ENCODE data around the gene TMEM192. TPM values are rescaled to one million over a fixed set of nuclear protein-coding genes. Genes with fewer than 3 reads are reported as not detected.
"Not testable (repeated sequence)": the region's sequence is repeated elsewhere in the genome, so short reads cannot be mapped to it uniquely, and the experiment has no call there.

TMEM192 gene
- total RNA-seq (2014; rRNA removed; shearing (Covaris generic); ENCODE audit: low replicate concordance), result 11.7 and 20.1 TPM in 2 replicates

DNA sequence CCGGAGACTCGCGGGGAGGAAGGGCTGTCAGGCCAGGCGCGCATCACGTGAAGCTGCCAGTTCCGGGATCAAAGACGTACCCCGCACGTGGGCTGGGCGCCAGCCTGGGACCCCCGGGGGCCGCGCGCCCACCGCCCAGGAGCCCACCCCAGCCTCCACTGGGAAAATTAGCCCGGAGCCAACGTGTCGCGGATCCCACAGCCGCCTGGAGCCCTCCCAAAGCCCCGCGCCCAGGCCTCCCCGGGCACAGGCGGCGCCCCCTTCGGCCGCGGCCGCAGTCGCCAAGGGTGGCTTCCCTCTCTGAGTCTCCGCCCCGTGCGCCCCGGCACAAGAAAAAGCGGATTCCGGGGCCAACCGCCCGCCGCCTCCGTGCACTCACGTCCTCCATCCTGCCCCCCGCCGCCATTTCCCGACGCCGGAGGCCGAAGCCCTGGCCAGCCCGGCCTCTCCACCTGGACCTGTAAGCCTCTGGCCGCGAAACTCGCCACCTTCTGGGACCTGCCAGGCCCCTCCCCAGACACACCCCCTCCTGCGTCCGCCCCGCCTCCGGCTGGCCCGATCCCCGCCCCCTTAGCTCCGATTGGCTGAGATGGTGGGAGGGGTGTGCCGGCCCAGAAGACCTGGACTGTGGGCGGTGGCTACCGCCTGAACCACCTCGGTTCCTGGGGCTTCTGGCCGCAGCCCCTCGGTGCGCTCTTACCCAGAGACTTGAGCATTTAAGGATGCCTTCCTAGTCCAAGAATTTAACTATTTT lies at the start of gene TMEM192:
Gene TMEM192, minus strand, starts transcription at position 493 of the 754 bp plus-strand sequence. Its CDS starts 87 bp downstream, at position 406.
- peak; percentile 90 for DNase-seq (ENCODE audit: low read depth)
- in situ Hi-C loops (cut with HindIII; ENCODE audit: low pct_unique_long_range_greater_than_20kb, low sequenced_read_pairs), result no loop called here

DNA sequence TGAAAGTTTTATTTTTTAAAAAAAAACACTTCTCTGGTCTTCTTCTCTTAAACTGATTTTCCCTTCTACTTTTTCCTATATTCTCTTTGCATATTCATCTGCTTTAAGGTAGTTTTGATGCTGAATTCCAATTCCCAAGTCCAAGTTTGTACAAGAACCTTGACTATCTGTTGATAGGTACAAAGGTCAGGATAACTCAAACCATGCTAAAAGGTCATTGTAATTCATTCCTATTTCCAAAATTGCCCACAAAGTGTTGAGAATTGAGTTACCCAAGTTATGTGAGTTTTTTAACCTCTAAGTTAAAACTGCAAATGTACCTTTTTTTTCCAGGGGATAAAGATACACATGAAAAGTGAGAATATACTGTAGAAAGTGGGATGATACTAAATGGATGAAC lies 46.1 kb upstream of the TMEM192 start:
- DNase-seq (ENCODE audit: low read depth), result no peak
- in situ Hi-C loops (cut with HindIII; ENCODE audit: low pct_unique_long_range_greater_than_20kb, low sequenced_read_pairs), result no loop called here

DNA sequence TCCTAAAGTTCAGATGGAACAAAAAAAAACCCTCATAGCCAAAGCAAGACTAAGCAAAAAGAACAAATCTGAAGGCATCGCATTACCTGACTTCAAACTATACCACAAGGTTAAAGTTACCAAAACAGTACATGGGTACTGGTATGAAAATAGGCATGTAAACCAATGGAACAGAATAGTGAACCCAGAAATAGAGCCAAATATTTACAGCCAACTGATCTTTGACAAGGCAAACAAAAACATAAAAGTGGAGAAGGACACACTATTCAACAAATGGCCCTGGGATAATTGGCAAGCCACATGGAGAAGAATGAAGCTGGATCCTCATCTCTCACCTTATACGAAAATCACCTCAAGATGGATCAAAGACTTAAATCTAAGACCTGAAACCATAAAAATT lies 44.2 kb upstream of the TMEM192 start:
- DNase-seq (ENCODE audit: low read depth), result no peak
- in situ Hi-C loops (cut with HindIII; ENCODE audit: low pct_unique_long_range_greater_than_20kb, low sequenced_read_pairs), result no loop called here

DNA sequence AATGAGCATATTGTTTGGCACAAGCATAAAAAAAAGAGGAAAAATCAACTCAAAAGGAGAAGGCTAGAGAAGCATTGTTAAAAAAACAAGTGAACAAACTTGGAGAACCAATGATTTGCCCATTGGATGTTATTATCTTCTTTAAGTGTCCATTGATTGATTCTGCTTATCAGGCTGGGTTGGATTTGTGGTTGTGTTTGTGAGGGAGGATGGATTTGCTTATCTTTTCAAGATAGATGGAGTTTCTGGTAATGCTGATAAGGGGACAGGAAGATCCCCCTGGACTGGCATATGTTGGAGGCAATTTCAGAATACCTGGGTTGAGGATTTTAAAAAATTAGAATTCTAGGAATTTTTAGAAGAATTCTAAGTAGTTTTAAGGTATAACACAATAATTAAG lies 41.8 kb upstream of the TMEM192 start:
- no peak for DNase-seq (ENCODE audit: low read depth)
- in situ Hi-C loops (cut with HindIII; ENCODE audit: low pct_unique_long_range_greater_than_20kb, low sequenced_read_pairs), result no loop called here

DNA sequence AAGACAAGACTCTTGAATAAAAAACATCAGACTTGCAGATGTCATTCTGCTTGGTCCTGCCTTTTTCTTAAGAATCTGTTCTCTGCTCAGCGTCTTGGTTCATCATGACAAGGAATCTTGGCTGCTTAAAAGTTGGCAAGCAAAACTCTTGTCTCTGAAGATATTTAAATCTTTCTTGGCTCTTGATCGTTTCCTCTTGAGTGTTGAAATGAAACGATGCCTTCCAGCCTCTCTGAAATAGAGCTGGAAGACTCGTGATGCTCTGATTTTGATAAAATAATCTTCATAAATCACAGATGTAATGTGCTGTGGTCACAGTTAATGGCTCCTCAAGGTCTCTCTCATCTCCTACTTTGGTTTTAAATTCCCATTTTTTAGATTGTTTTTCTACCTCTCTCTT lies 39.9 kb upstream of the TMEM192 start:
- no peak for DNase-seq (ENCODE audit: low read depth)
- in situ Hi-C loops (cut with HindIII; ENCODE audit: low pct_unique_long_range_greater_than_20kb, low sequenced_read_pairs), result no loop called here

DNA sequence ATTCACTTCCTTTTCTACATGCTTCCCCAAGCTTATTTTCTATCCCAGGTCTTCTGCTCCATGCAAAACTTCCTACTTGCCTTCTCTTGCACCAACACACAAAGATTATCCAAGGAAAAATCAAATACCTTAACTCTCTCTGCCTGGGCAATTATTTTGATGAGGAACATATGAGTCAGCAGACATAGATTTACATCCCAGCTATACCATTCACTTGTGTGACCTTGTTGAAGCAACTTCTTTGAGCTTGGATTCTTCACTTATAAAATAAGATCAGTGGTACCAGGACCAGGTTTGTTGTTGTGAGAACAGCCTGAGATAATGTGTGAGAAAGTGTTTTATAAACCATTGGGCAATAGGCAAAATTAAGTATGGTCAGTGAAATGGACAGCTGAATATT lies 39.1 kb upstream of the TMEM192 start:
- in situ Hi-C loops (cut with HindIII; ENCODE audit: low pct_unique_long_range_greater_than_20kb, low sequenced_read_pairs), result no loop called here
- DNase-seq (ENCODE audit: low read depth), result no peak

DNA sequence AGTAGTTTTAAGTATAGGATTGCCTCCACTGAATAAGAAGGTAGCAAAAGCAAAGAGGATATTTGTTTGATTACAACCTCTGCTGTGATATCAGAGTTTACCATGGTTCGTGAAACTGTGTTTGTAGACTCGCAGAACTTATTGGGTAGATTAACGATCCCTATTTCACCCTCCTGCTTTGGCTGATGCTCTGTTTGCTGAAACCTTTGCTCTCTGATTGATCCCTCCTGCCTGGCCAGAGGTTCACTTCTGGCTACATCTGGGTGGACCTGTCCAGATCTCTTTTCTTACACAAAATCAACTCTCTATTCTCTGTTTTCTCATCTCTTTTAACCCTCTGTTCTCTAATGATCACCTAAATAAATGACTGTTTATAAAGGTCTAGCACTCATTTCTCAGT lies 37.9 kb upstream of the TMEM192 start:
- in situ Hi-C loops (cut with HindIII; ENCODE audit: low pct_unique_long_range_greater_than_20kb, low sequenced_read_pairs), result no loop called here
- DNase-seq (ENCODE audit: low read depth), result no peak

DNA sequence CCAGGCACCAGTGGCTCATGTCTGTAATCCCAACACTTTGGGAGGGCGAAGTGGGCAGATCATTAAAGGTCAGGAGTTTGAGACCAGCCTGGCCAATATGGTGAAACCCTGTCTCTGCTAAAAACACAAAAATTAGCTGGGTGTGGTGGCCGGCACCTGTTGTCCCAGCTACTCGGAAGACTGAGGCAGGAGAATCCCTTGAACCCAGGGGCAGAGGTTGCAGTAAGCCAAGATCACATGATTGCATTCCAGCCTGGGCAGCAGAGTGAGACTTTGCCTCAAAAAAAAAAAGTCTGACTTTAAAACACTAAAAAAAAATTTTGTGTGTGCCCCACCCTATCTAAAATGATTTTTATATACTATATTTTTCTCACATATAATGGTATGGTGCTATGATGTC lies 26.2 kb upstream of the TMEM192 start:
- no peak for DNase-seq (ENCODE audit: low read depth)
- in situ Hi-C loops (cut with HindIII; ENCODE audit: low pct_unique_long_range_greater_than_20kb, low sequenced_read_pairs), result loop anchor here (25.0 kb wide), 1 partner anchor 323 kb away; no protein-coding TSS in a partner anchor

DNA sequence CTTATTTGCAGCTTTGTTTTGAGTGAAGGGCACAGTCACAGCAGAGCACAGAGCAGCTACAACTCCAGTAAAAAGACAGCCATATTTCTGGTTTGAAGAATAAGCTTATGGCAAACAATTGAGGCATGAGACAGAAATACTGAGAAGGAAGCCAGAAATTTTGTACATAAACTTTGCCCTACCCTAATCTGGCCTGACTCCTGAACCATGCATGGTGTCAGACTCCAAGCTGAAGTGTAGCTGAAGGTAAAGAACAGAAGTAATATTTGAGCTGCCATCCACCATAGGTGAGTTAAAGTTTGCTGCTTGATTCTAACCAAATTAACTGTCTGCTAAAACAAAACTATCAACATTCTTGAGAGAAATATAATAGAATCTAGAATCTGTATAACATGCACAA lies 24.5 kb upstream of the TMEM192 start:
- in situ Hi-C loops (cut with HindIII; ENCODE audit: low pct_unique_long_range_greater_than_20kb, low sequenced_read_pairs), result loop anchor here (25.0 kb wide), 1 partner anchor 325 kb away; no protein-coding TSS in a partner anchor
- no peak for DNase-seq (ENCODE audit: low read depth)

DNA sequence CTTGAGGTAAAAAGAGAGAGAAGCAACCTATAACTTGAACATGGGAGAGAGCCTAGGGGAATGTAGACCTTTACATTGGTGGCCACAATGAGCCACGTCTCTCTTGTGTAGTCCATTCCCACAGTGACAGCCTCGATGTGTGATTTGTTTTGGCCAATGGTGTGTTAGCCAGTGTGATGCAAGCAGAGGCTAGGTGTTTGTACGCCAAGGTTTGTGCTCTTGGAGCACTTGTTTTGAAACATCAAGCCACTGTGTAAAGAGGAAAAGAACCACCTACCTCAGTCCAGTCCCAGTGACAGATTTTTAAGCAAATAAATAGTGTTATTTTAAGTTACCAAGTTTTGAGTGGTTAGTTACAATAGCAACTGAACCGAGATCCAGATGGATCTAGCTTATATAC lies 23.9 kb upstream of the TMEM192 start:
- no peak for DNase-seq (ENCODE audit: low read depth)
- in situ Hi-C loops (cut with HindIII; ENCODE audit: low pct_unique_long_range_greater_than_20kb, low sequenced_read_pairs), result loop anchor here (25.0 kb wide), 1 partner anchor 326 kb away; no protein-coding TSS in a partner anchor

DNA sequence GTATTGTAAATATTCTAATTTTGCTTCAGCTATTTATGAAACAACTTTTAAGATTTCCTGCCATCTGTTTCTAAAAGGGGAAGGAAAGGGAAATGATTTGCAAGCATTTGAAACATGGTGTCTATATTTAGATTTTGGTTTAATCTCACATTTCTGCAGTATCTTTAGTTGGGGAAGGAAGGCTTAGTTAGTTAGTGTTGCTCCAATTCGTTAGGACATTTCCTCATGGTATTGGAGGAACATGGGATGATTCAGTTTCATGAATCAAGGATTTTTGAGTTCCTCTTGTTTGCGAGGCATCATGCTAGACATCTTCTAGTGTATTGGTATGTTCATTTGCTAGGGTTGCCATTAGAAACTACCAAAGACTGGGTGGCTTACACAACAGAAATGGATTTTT lies 20.5 kb upstream of the TMEM192 start:
- no peak for DNase-seq (ENCODE audit: low read depth)
- in situ Hi-C loops (cut with HindIII; ENCODE audit: low pct_unique_long_range_greater_than_20kb, low sequenced_read_pairs), result loop anchor here (25.0 kb wide), 1 partner anchor 329 kb away; no protein-coding TSS in a partner anchor

DNA sequence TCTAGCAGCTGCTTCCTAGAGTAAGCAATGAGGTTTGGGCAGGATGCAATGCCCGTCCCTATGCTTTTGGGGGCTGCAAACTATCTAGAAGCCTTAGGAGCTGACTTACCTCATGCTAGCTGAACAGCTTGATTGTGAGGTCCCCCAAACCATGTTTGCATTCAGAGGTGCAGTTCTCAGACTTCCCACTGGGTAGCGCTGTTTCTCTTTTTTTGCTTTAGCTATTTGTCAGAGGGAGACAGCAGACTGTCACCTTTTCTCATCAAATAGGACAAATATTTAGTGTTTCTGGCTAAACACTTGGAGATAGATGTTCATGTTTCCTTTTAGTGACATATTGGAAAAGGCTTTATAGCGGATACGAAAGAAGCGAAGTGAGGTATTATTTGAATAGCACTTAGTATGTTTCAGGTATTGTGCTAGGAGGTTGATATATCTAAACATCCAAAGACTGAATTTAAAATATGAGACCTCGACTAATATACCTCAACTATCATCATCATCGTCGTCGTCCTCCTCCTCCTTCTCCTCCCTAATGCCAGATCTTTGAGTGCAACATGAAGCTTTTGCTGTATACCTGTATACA lies 18.7 kb upstream of the TMEM192 start:
- DNase-seq (ENCODE audit: low read depth), result peak; percentile 65
- in situ Hi-C loops (cut with HindIII; ENCODE audit: low pct_unique_long_range_greater_than_20kb, low sequenced_read_pairs), result loop anchor here (25.0 kb wide), 1 partner anchor 331 kb away; no protein-coding TSS in a partner anchor

DNA sequence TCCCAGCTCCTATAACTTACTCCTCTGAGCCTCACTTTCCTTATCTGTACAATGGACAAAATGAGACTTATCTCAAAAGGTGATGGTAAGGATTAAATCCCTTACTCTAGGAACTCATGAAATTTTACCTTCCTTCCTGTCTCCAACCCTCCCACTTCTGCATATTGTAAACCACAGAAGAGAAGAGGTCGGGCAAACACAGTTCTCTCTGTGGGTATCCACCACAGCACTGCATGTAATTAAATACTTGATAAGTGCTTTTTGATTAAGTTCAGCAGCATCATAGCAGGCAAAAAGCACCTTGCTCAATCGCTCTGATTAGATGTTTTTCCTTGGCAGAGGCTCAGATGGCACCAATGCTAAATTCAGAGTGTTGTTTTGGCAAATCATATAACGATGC lies 17.3 kb upstream of the TMEM192 start:
- in situ Hi-C loops (cut with HindIII; ENCODE audit: low pct_unique_long_range_greater_than_20kb, low sequenced_read_pairs), result loop anchor here (25.0 kb wide), 1 partner anchor 332 kb away; no protein-coding TSS in a partner anchor
- DNase-seq (ENCODE audit: low read depth), result no peak

DNA sequence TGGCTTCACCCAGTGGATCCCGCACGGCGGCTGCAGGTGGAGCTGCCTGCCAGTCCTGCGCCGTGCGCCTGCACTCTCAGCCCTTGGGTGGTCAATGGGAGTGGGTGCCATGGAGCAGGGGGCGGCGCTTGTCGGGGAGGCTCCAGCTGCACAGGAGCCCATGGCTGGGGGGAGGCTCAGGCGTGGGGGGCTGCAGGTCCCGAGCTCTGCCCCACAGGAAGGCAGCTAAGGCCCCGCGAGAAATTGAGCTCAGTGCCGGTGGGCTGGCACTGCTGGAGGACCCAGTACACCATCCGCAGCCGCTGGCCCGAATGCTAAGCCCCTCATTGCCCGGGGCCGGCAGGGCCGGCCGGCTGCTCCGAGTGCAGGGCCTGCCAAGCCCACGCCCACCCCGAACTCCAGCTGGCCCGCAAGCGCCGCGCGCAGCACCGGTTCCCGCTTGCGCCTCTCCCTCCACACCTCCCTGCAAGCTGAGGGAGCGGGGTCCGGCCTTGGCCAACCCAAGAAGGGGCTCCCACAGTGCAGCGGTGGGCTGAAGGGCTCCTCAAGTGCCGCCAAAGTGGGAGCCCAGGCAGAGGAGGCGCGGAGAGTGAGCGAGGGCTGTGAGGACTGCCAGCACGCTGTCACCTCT lies 13.3 kb upstream of the TMEM192 start:
- in situ Hi-C loops (cut with HindIII; ENCODE audit: low pct_unique_long_range_greater_than_20kb, low sequenced_read_pairs), result loop anchor here (25.0 kb wide), 1 partner anchor 336 kb away; no protein-coding TSS in a partner anchor

DNA sequence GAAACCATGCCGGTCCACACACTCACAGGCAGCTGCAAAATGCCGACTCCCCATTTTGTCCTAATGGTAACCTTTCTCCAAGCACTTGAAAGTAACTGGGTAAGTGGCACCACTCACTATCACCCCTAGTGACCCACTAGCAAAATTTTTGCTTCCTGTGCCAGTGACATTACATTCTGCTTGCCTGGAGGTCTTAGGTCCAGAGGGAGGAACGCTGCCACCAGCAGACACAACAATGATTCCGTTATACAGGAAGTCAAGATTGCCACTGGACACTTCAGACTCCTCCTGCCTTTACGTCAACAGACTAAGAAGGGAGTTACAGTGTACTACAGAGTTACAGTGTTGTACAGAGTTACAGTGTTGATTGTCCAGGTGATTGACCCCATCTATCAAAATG lies 11.8 kb upstream of the TMEM192 start:
- no peak for DNase-seq (ENCODE audit: low read depth)
- in situ Hi-C loops (cut with HindIII; ENCODE audit: low pct_unique_long_range_greater_than_20kb, low sequenced_read_pairs), result no loop called here

More for the DNA sequence above, 13.3 kb upstream of the TMEM192 start:
- DNase-seq (ENCODE audit: low read depth), result not testable (repeated sequence)

DNA sequence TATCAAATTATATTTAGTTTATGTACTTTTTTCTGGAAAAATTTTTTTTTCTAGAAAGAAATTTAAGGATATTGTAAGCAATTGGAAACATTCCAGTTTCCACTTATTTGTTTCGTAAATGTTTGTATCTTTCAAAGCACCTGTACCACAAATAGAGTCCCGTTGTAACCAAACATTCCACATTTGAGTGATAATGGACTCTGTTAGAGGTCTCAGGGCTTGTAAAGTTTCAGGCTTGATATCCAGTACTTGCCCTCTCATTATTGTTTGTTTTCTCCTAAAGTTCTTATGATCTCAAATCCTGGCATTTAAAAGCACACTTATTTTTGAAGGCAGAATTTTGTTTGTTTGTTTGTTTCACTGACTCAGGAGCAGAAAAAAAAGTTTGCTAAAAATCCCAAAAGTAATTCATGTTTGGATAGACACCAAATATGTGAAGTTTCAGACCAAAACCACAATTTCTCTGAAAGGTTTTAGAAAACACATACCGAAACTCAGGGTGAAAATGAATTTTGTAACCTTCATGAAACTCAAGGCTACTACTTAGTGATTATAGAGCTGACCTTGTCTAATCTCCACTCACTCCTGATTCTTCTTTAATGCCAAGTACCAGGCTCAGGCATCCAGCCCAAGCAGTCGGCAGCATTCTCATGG lies 5.7 kb upstream of the TMEM192 start:
- in situ Hi-C loops (cut with HindIII; ENCODE audit: low pct_unique_long_range_greater_than_20kb, low sequenced_read_pairs), result no loop called here
- DNase-seq (ENCODE audit: low read depth), result no peak

DNA sequence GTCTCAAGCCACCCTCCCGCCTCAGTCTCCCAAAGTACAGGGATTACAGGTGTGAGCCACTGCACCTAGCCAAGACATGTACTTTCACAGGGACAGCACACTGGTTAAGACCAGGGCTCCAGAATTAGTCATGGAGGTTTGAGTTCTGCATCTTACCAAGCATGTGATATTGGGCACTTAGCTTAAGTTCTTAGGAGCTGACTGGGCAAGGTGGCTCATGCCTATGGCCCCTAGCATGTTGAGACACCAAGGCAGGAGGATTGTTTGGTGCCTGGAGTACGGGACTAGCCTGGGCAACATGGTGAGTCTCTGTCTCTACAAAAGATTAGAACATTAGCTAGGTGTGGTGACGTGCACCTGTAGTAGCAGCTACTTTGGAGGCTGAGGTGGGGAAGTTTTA lies 2.6 kb upstream of the TMEM192 start:
- in situ Hi-C loops (cut with HindIII; ENCODE audit: low pct_unique_long_range_greater_than_20kb, low sequenced_read_pairs), result no loop called here
- DNase-seq (ENCODE audit: low read depth), result no peak

DNA sequence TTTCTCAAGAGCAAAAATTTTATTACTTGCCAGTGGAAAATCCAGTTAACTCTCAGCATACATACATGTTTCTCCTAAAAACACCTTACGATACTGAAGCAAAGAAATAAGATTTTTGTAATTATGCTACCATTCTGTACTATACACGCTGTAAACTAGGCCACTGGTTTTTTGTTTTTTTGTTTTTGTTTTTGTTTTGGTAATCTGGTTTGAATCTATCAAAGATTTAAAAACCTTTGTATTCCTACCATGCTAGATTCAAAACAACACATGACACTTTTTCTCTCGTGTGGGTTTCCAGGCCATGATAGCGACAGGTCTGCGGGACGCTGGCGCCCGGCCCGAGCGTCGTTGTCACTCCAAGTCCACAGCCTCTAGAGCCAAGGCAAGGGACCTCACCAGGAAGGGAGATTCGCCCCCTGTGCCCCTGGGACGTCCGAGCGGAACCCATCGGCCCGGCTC lies 723 bp downstream of the TMEM192 start:
- in situ Hi-C loops (cut with HindIII; ENCODE audit: low pct_unique_long_range_greater_than_20kb, low sequenced_read_pairs), result no loop called here
- DNase-seq (ENCODE audit: low read depth), result no peak
